Neutrophil (primary cell): ENCODE data around the gene ENOX1.

Experiments
- H3K27ac ChIP-seq: fragments of 200-600 bp; sonication (generic); 2 replicates; pipeline ENCODE4 v1.5.1; 2016; ENCODE audit warnings: mild to moderate bottlenecking, moderate library complexity
- H3K27me3 ChIP-seq: fragments of 200-600 bp; sonication (generic); 2 replicates; pipeline ENCODE4 v1.6.0; 2016; ENCODE audit warnings: mild to moderate bottlenecking
- H3K36me3 ChIP-seq: fragments of 200-600 bp; sonication (generic); 2 replicates; pipeline ENCODE4 v1.5.1; 2017
- H3K4me1 ChIP-seq, 2 experiments: fragments of 200-600 bp in 1 of 2; sonication (generic) in 1 of 2; 1 replicate in 1 of 2; 2 replicates in 1 of 2; pipeline versions ENCODE4 v1.5.1 to v1.6.1; 2013 to 2016; ENCODE audit warnings: low read depth in 1 of 2, low read length in 1 of 2, mild to moderate bottlenecking in 1 of 2, moderate library complexity in 1 of 2; ENCODE audit not compliant: control insufficient read depth in 1 of 2, insufficient read depth in 1 of 2
- H3K4me3 ChIP-seq, 2 experiments: fragments of 200-600 bp in 1 of 2; sonication (generic) in 1 of 2; 1 replicate in 1 of 2; 2 replicates in 1 of 2; pipeline ENCODE4 v1.5.1; 2013 to 2016; ENCODE audit warnings: low read depth in 1 of 2, low read length in 1 of 2, mild to moderate bottlenecking in 1 of 2, moderate library complexity in 1 of 2
- H3K9me3 ChIP-seq: fragments of 200-600 bp; sonication (generic); 2 replicates; pipeline ENCODE4 v1.5.1; 2016
- CTCF ChIP-seq: fragments of 200-600 bp; sonication (generic); IDR thresholded peaks from 2 replicates; pipeline ENCODE4 v1.5.1; 2016; ENCODE audit warnings: antibody characterized with exemption

Gene ENOX1

GRCh38 chr13:43804461-43805070, 17.8 kb upstream of the ENOX1 start:
- no peaks in the 10 kb centered on the region for H3K9me3 ChIP-seq
- H3K4me3 ChIP-seq = no peak overlapping the region
- H3K27me3 ChIP-seq = no peaks in the 10 kb centered on the region
- H3K4me1 ChIP-seq = no peaks in the 10 kb centered on the region
- no peak for TF ChIP-seq CTCF
- H3K36me3 ChIP-seq = no peaks in the 10 kb centered on the region
- H3K27ac ChIP-seq = no peak overlapping the region

- Histone ChIP-seq H3K9me3 (no peaks in the 10 kb centered on the region), H3K4me1 (no peaks in the 10 kb centered on the region), H3K4me3 (no peak overlapping the region), H3K36me3 (no peaks in the 10 kb centered on the region), H3K27ac (no peak overlapping the region), H3K27me3 (peaks cover 15% of the 10 kb centered on the region)
- TF ChIP-seq CTCF = no peak
These were observed 15.7 kb upstream of the ENOX1 start for GRCh38 chr13:43802511-43802910.

- peaks cover 20% of the 10 kb centered on the region for H3K27me3 ChIP-seq
- no peak overlapping the region for H3K27ac ChIP-seq
- no peak for TF ChIP-seq CTCF
- H3K4me3 ChIP-seq = no peak overlapping the region
- no peaks in the 10 kb centered on the region for H3K36me3 ChIP-seq
- H3K9me3 ChIP-seq = no peaks in the 10 kb centered on the region
- no peaks in the 10 kb centered on the region for H3K4me1 ChIP-seq
These were observed 14.1 kb upstream of the ENOX1 start for GRCh38 chr13:43800828-43801227.

- H3K4me3 ChIP-seq = no peak overlapping the region
- no peak for TF ChIP-seq CTCF
- no peak overlapping the region for H3K27ac ChIP-seq
- no peaks in the 10 kb centered on the region for H3K9me3 ChIP-seq
- peaks cover 31% of the 10 kb centered on the region for H3K27me3 ChIP-seq
- H3K36me3 ChIP-seq = no peaks in the 10 kb centered on the region
- no peaks in the 10 kb centered on the region for H3K4me1 ChIP-seq
These were observed 12.4 kb upstream of the ENOX1 start for GRCh38 chr13:43799191-43799590.

- no peak for TF ChIP-seq CTCF
- no peaks in the 10 kb centered on the region for H3K4me1 ChIP-seq
- H3K4me3 ChIP-seq = no peak overlapping the region
- H3K9me3 ChIP-seq = no peaks in the 10 kb centered on the region
- H3K36me3 ChIP-seq = no peaks in the 10 kb centered on the region
- no peak overlapping the region for H3K27ac ChIP-seq
- H3K27me3 ChIP-seq = peaks cover 33% of the 10 kb centered on the region
These were observed 11.1 kb upstream of the ENOX1 start for GRCh38 chr13:43797869-43798268.

GRCh38 chr13:43797159-43797558, 10.4 kb upstream of the ENOX1 start:
- Histone ChIP-seq H3K9me3 (no peaks in the 10 kb centered on the region), H3K27me3 (peaks cover 40% of the 10 kb centered on the region), H3K27ac (no peak overlapping the region), H3K4me1 (no peaks in the 10 kb centered on the region), H3K4me3 (no peak overlapping the region), H3K36me3 (no peaks in the 10 kb centered on the region)
- no peak for TF ChIP-seq CTCF
